ENCODE results near the gene CSF3R. TPM values are rescaled to one million over a fixed set of nuclear protein-coding genes. Genes with fewer than 3 reads are reported as not detected.

The CSF3R gene
- total RNA-seq, 1 experiment from 2014 or later = not detected

- H3K9me3 ChIP-seq (ENCODE audit: low read depth, low read length, poor library complexity, severe bottlenecking) = no peaks in the 10 kb centered on the region
- no TSS peak for BruUV-seq (replicated peaks)
- no peaks in the 10 kb centered on the region for H3K27me3 ChIP-seq (replicated peaks; ENCODE audit: insufficient read depth, low read depth, low read length, poor library complexity)
- H3K27ac ChIP-seq (ENCODE audit: low read depth, low read length, poor library complexity, severe bottlenecking) = no peak overlapping the region
- TF ChIP-seq EZH2 (IDR thresholded peaks at IDR 0.05; ENCODE audit: borderline replicate concordance, low read depth, low read length, poor library complexity, severe bottlenecking) = no peak
- no peak for TF ChIP-seq CTCF (conservative IDR thresholded peaks at IDR 0.05; ENCODE audit: low read depth, low read length)
- intact Hi-C loops (cut with micrococcal nuclease; ENCODE audit: unreplicated experiment) = no loop called here
- no peak overlapping the region for H3K4me3 ChIP-seq (ENCODE audit: low read depth, low read length, poor library complexity, severe bottlenecking)
- CTCF ChIA-PET = no interaction called here
- no peaks in the 10 kb centered on the region for H3K36me3 ChIP-seq (ENCODE audit: insufficient read depth, low read length, poor library complexity, severe bottlenecking)
- POLR2A ChIA-PET (ENCODE audit: low non-redundant PET) = no interaction called here
- no peak for DNase-seq (ENCODE audit: low spot score)
- no peaks in the 10 kb centered on the region for H3K4me1 ChIP-seq (ENCODE audit: insufficient read depth, low read length, poor library complexity, severe bottlenecking)
Measured at GRCh38 chr1:36442337-36442736, 40.4 kb downstream of the CSF3R start.

GRCh38 chr1:36440646-36441045, 42.1 kb downstream of the CSF3R start:
- Histone ChIP-seq H3K4me1 (ENCODE audit: insufficient read depth, low read length, poor library complexity, severe bottlenecking) (no peaks in the 10 kb centered on the region), H3K27me3 (replicated peaks; ENCODE audit: insufficient read depth, low read depth, low read length, poor library complexity) (no peaks in the 10 kb centered on the region), H3K36me3 (ENCODE audit: insufficient read depth, low read length, poor library complexity, severe bottlenecking) (no peaks in the 10 kb centered on the region), H3K9me3 (ENCODE audit: low read depth, low read length, poor library complexity, severe bottlenecking) (no peaks in the 10 kb centered on the region), H3K4me3 (ENCODE audit: low read depth, low read length, poor library complexity, severe bottlenecking) (no peak overlapping the region), H3K27ac (ENCODE audit: low read depth, low read length, poor library complexity, severe bottlenecking) (no peak overlapping the region)
- no TSS peak for BruUV-seq (replicated peaks)
- ChIA-PET CTCF (no interaction called here), POLR2A (ENCODE audit: low non-redundant PET) (interaction anchor here (0.6 kb wide), 1 partner anchor 33 kb away, joined by 3 read pairs; no protein-coding TSS in a partner anchor)
- TF ChIP-seq EZH2 (IDR thresholded peaks at IDR 0.05; ENCODE audit: borderline replicate concordance, low read depth, low read length, poor library complexity, severe bottlenecking) (no peak), CTCF (conservative IDR thresholded peaks at IDR 0.05; ENCODE audit: low read depth, low read length) (no peak)
- DNase-seq (ENCODE audit: low spot score) = no peak
- intact Hi-C loops (cut with micrococcal nuclease; ENCODE audit: unreplicated experiment) = no loop called here

- intact Hi-C loops (cut with micrococcal nuclease; ENCODE audit: unreplicated experiment) = no loop called here
- Histone ChIP-seq H3K4me3 (ENCODE audit: low read depth, low read length, poor library complexity, severe bottlenecking) (no peak overlapping the region), H3K27me3 (replicated peaks; ENCODE audit: insufficient read depth, low read depth, low read length, poor library complexity) (no peaks in the 10 kb centered on the region), H3K27ac (ENCODE audit: low read depth, low read length, poor library complexity, severe bottlenecking) (no peak overlapping the region), H3K4me1 (ENCODE audit: insufficient read depth, low read length, poor library complexity, severe bottlenecking) (no peaks in the 10 kb centered on the region), H3K9me3 (ENCODE audit: low read depth, low read length, poor library complexity, severe bottlenecking) (no peaks in the 10 kb centered on the region), H3K36me3 (ENCODE audit: insufficient read depth, low read length, poor library complexity, severe bottlenecking) (no peaks in the 10 kb centered on the region)
- ChIA-PET CTCF (no interaction called here), POLR2A (ENCODE audit: low non-redundant PET) (no interaction called here)
- no TSS peak for BruUV-seq (replicated peaks)
- TF ChIP-seq EZH2 (IDR thresholded peaks at IDR 0.05; ENCODE audit: borderline replicate concordance, low read depth, low read length, poor library complexity, severe bottlenecking) (no peak), CTCF (conservative IDR thresholded peaks at IDR 0.05; ENCODE audit: low read depth, low read length) (no peak)
- no peak for DNase-seq (ENCODE audit: low spot score)
Measured at GRCh38 chr1:36440044-36440443, 42.7 kb downstream of the CSF3R start.

All from A673 (cell line).